Gastroesophageal sphincter (tissue), 3 donors: Measurements from ENCODE around the gene DNASE2B.

Experiments
- CTCF ChIP-seq, 4 experiments: fragments of 200-600 bp in 2 of 4; fragments of 450-650 bp in 2 of 4; sonication (generic) in 1 of 4; IDR thresholded peaks; one replicate each; pipeline ENCODE4 v1.5.1; 2017 to 2019; ENCODE audit warnings: antibody characterized with exemption in 4 of 4, mild to moderate bottlenecking in 2 of 4, moderate library complexity in 2 of 4
- EP300 ChIP-seq: sonication (generic); formaldehyde crosslinking; IDR thresholded peaks from one replicate; pipeline ENCODE4 v1.6.1; 2017; ENCODE audit warnings: antibody characterized with exemption, mild to moderate bottlenecking
- POLR2A ChIP-seq, 2 donors: fragments of 450-650 bp; IDR thresholded peaks; one replicate each; pipeline ENCODE4 v1.6.1; 2017; ENCODE audit warnings: antibody characterized with exemption in 2 of 2, mild to moderate bottlenecking in 2 of 2, moderate library complexity in 1 of 2

GRCh38 chr1:84434801-84435549, 36.7 kb downstream of the DNASE2B start:
- TF ChIP-seq EP300, result no peak
- TF ChIP-seq CTCF (IDR thresholded peaks at IDR 0.05), result no peak
- no peak for TF ChIP-seq POLR2A (IDR thresholded peaks at IDR 0.05)
